Trophoblast cell (in vitro differentiated cells and primary cell): ENCODE measurements around the gene WFS1.

Source experiments
- DNase-seq, 2 donors: peaks; one replicate each; pipeline ENCODE4 v3.0.0-alpha.2; 2016
- H2AFZ ChIP-seq: 2 replicates; pipeline ENCODE4 v1.6.1; 2013; ENCODE audit warnings: low read length, moderate library complexity, mild to moderate bottlenecking; ENCODE audit not compliant: insufficient read depth, poor library complexity
- H2AK5ac ChIP-seq: 2 replicates; pipeline ENCODE4 v1.6.1; 2013; ENCODE audit warnings: mild to moderate bottlenecking, low read length
- H2BK120ac ChIP-seq: 2 replicates; pipeline ENCODE4 v1.6.1; 2013; ENCODE audit warnings: low read length, mild to moderate bottlenecking, moderate library complexity; ENCODE audit not compliant: insufficient read depth, poor library complexity
- H2BK12ac ChIP-seq: 2 replicates; pipeline ENCODE4 v1.6.1; 2013; ENCODE audit warnings: mild to moderate bottlenecking, low read length, moderate library complexity
- H2BK5ac ChIP-seq: 2 replicates; pipeline ENCODE4 v1.6.1; 2013; ENCODE audit warnings: low read length, low read depth, moderate library complexity, mild to moderate bottlenecking; ENCODE audit not compliant: poor library complexity
- H3K14ac ChIP-seq: 2 replicates; pipeline ENCODE4 v1.6.1; 2013; ENCODE audit warnings: mild to moderate bottlenecking, low read length
- H3K18ac ChIP-seq: 2 replicates; pipeline ENCODE4 v1.6.1; 2013; ENCODE audit warnings: mild to moderate bottlenecking, low read length
- H3K23ac ChIP-seq: 2 replicates; pipeline ENCODE4 v1.6.1; 2013; ENCODE audit warnings: low read length
- H3K27ac ChIP-seq: 2 replicates; pipeline ENCODE4 v1.5.1; 2013; ENCODE audit warnings: low read depth, mild to moderate bottlenecking, inconsistent platforms, low read length, moderate library complexity
- H3K27me3 ChIP-seq: 2 replicates; pipeline ENCODE4 v1.6.1; 2013; ENCODE audit warnings: inconsistent platforms, mild to moderate bottlenecking, low read length, moderate library complexity; ENCODE audit not compliant: insufficient read depth
- H3K36me3 ChIP-seq, 2 experiments: 1 replicate in 1 of 2; 2 replicates in 1 of 2; pipeline ENCODE4 v1.6.1; 2013; ENCODE audit warnings: low read length in 2 of 2, mild to moderate bottlenecking in 2 of 2, moderate library complexity in 1 of 2; ENCODE audit not compliant: insufficient read depth in 2 of 2, control insufficient read depth in 1 of 2
- H3K4ac ChIP-seq: 2 replicates; pipeline ENCODE4 v1.6.1; 2013; ENCODE audit warnings: low read depth, mild to moderate bottlenecking, low read length, moderate library complexity
- H3K4me1 ChIP-seq, 2 experiments: 1 replicate in 1 of 2; 2 replicates in 1 of 2; pipeline ENCODE4 v1.6.1; 2013; ENCODE audit warnings: low read length in 2 of 2, mild to moderate bottlenecking in 2 of 2, moderate library complexity in 1 of 2; ENCODE audit not compliant: insufficient read depth in 2 of 2, control insufficient read depth in 1 of 2
- H3K4me2 ChIP-seq: 2 replicates; pipeline ENCODE4 v1.6.1; 2013; ENCODE audit warnings: inconsistent platforms, mild to moderate bottlenecking, low read length, moderate library complexity
- H3K4me3 ChIP-seq: 2 replicates; pipeline ENCODE4 v1.5.1; 2013; ENCODE audit warnings: mild to moderate bottlenecking, low read depth, low read length, inconsistent platforms
- H3K79me1 ChIP-seq: one replicate; pipeline ENCODE4 v1.6.1; 2013; ENCODE audit warnings: low read length
- H3K79me2 ChIP-seq: 2 replicates; pipeline ENCODE4 v1.6.1; 2013; ENCODE audit warnings: low read length, mild to moderate bottlenecking; ENCODE audit not compliant: control insufficient read depth, insufficient read depth, poor library complexity
- H3K9ac ChIP-seq: 2 replicates; pipeline ENCODE4 v1.6.1; 2013; ENCODE audit warnings: mild to moderate bottlenecking, low read length
- H3K9me3 ChIP-seq: 2 replicates; pipeline ENCODE4 v1.6.1; 2013; ENCODE audit warnings: low read depth, mild to moderate bottlenecking, control low read depth, inconsistent platforms, low read length; ENCODE audit not compliant: insufficient read depth
- H4K12ac ChIP-seq: 2 replicates; pipeline ENCODE4 v1.6.1; 2013; ENCODE audit warnings: low read depth, mild to moderate bottlenecking, low read length, moderate library complexity
- H4K8ac ChIP-seq: 2 replicates; pipeline ENCODE4 v1.6.1; 2013; ENCODE audit warnings: low read depth, mild to moderate bottlenecking, low read length, moderate library complexity
- H4K91ac ChIP-seq: one replicate; pipeline ENCODE4 v1.6.1; 2013; ENCODE audit warnings: low read depth, mild to moderate bottlenecking, low read length, moderate library complexity
- WGBS: extraction: QIAGEN DNeasy Blood & Tissue Kit; methylation state at CpG from one replicate; pipeline ENCODE4 v1.1.7; 2013; ENCODE audit warnings: missing lambda C conversion rate; ENCODE audit not compliant: insufficient read length, insufficient coverage; ENCODE audit errors: extremely low coverage; 5-methylcytosine and 5-hydroxymethylcytosine counted together

WFS1 gene

GRCh38 chr4:6294705-6295421 is 25.2 kb downstream of the WFS1 start:
- no peak overlapping the region for H4K91ac ChIP-seq
- H3K27me3 ChIP-seq: no peaks in the 10 kb centered on the region
- H3K9me3 ChIP-seq: peaks cover 6% of the 10 kb centered on the region
- no peak for DNase-seq
- WGBS: no CpG with 5 or more reads among the region's 27 CpGs
- no peaks in the 10 kb centered on the region for H3K4me1 ChIP-seq
- no peaks in the 10 kb centered on the region for H3K79me1 ChIP-seq
- H3K36me3 ChIP-seq: peaks cover 78 to 80% of the 10 kb centered on the region in 2 experiments
- H3K4me3 ChIP-seq: no peak overlapping the region
- H3K18ac ChIP-seq: no peak overlapping the region
- H2BK12ac ChIP-seq: no peak overlapping the region
- H2AFZ ChIP-seq: no peak overlapping the region
- H3K27ac ChIP-seq: no peak overlapping the region
- H3K9ac ChIP-seq: no peak overlapping the region
- no peak overlapping the region for H2BK120ac ChIP-seq
- no peak overlapping the region for H3K23ac ChIP-seq
- no peak overlapping the region for H2AK5ac ChIP-seq
- no peak overlapping the region for H4K12ac ChIP-seq
- no peak overlapping the region for H3K4ac ChIP-seq
- H3K79me2 ChIP-seq: no peaks in the 10 kb centered on the region
- no peak overlapping the region for H3K4me2 ChIP-seq
- H3K14ac ChIP-seq: no peak overlapping the region
- H2BK5ac ChIP-seq: no peak overlapping the region
- no peak overlapping the region for H4K8ac ChIP-seq

DNA sequence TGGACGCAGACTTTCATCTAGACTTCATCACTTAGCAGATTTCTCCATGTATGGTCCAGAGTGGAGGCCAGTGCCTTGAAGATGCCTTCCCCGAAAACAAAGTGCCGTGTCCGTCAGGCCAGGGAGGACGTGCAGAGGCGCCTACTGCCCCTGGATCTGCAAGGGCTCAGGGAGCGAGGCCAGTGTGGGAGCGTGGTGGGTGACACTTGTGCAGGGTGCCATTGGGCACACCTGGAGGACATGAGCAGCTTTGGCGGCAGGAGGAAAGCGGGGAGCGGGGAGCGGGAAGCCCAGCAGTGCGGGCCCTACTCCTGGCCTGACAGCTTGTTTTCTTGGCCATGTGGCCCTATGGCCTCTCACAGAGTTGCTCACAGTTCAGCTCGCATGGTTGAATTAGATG is 25.8 kb downstream of the WFS1 start:
- Histone ChIP-seq H3K27me3 (no peaks in the 10 kb centered on the region), H4K91ac (no peak overlapping the region), H3K79me1 (no peaks in the 10 kb centered on the region), H3K27ac (no peak overlapping the region), H3K4ac (no peak overlapping the region), H3K9ac (no peak overlapping the region), H2BK12ac (no peak overlapping the region), H2BK5ac (no peak overlapping the region), H3K9me3 (peaks cover 6% of the 10 kb centered on the region), H3K4me2 (no peak overlapping the region), H4K8ac (no peak overlapping the region), H3K4me3 (no peak overlapping the region), H2AK5ac (no peak overlapping the region), H3K14ac (no peak overlapping the region), H3K23ac (no peak overlapping the region), H2BK120ac (no peak overlapping the region), H2AFZ (no peak overlapping the region), H3K36me3 (peaks cover 76 to 81% of the 10 kb centered on the region in 2 experiments), H4K12ac (no peak overlapping the region), H3K4me1 (no peaks in the 10 kb centered on the region), H3K18ac (no peak overlapping the region), H3K79me2 (no peaks in the 10 kb centered on the region)
- no CpG with 5 or more reads among the region's 14 CpGs for WGBS
- DNase-seq: no peak

GRCh38 chr4:6296026-6296425 is 26.4 kb downstream of the WFS1 start:
- no peak overlapping the region for H4K8ac ChIP-seq
- no peak overlapping the region for H4K12ac ChIP-seq
- H3K4me1 ChIP-seq: no peaks in the 10 kb centered on the region
- no peak overlapping the region for H2AK5ac ChIP-seq
- H3K79me2 ChIP-seq: no peaks in the 10 kb centered on the region
- no peak overlapping the region for H2BK12ac ChIP-seq
- no peak overlapping the region for H3K23ac ChIP-seq
- H2BK5ac ChIP-seq: no peak overlapping the region
- H3K4me3 ChIP-seq: no peak overlapping the region
- no peak overlapping the region for H3K9ac ChIP-seq
- H3K14ac ChIP-seq: no peak overlapping the region
- H4K91ac ChIP-seq: no peak overlapping the region
- H3K27ac ChIP-seq: no peak overlapping the region
- no peak overlapping the region for H3K4me2 ChIP-seq
- H3K4ac ChIP-seq: no peak overlapping the region
- no peaks in the 10 kb centered on the region for H3K27me3 ChIP-seq
- H2AFZ ChIP-seq: no peak overlapping the region
- no peaks in the 10 kb centered on the region for H3K79me1 ChIP-seq
- no peak for DNase-seq
- peaks cover 6% of the 10 kb centered on the region for H3K9me3 ChIP-seq
- no peak overlapping the region for H2BK120ac ChIP-seq
- no peak overlapping the region for H3K18ac ChIP-seq
- no CpG with 5 or more reads among the region's 9 CpGs for WGBS
- peaks cover 78 to 81% of the 10 kb centered on the region in 2 experiments for H3K36me3 ChIP-seq

GRCh38 chr4:6297266-6297815 is 27.7 kb downstream of the WFS1 start:
- Histone ChIP-seq H2BK120ac (no peak overlapping the region), H4K8ac (no peak overlapping the region), H4K91ac (no peak overlapping the region), H2AK5ac (no peak overlapping the region), H3K4ac (no peak overlapping the region), H3K4me2 (no peak overlapping the region), H3K14ac (no peak overlapping the region), H3K4me3 (no peak overlapping the region), H4K12ac (no peak overlapping the region), H3K23ac (no peak overlapping the region), H3K36me3 (peaks cover 80 to 81% of the 10 kb centered on the region in 2 experiments), H2BK5ac (no peak overlapping the region), H3K79me1 (no peaks in the 10 kb centered on the region), H3K9me3 (peaks cover 7% of the 10 kb centered on the region), H3K27ac (no peak overlapping the region), H3K18ac (no peak overlapping the region), H3K9ac (no peak overlapping the region), H2AFZ (no peak overlapping the region), H2BK12ac (no peak overlapping the region), H3K79me2 (no peaks in the 10 kb centered on the region), H3K4me1 (no peaks in the 10 kb centered on the region), H3K27me3 (no peaks in the 10 kb centered on the region)
- DNase-seq: no peak
- no CpG with 5 or more reads among the region's 15 CpGs for WGBS
